ENCODE data around the gene ABTB2. TPM values are rescaled to one million over a fixed set of nuclear protein-coding genes. Genes with fewer than 3 reads are reported as not detected.

ABTB2 gene
- total RNA-seq, 6 donors from 2014 or later, result 1.4 to 6.8 (median 4.7) TPM

DNA sequence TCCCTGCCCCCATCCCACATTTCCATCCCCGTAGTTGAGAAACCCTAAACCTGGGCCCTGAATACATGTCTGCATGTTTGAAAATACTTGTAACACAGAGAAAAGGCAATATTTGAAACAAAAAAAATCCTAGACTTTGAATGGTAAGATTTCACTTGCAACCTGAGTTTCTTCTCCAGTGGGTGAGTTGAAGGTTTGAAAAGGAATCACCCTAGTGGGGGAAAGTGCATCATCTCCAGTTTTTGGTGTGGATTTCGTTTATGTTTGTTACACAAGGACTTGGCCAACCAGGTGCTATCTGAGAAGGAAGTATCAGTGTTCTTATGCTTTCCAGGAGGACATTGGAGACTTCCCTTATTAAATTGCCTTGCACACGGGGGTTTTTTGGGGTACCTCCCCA is 90.4 kb downstream of the ABTB2 start:
- no peak for DNase-seq
- no peaks in the 10 kb centered on the region for H3K9me3 ChIP-seq
- H3K4me1 ChIP-seq, result peaks cover 0 to 15% (median 1%) of the 10 kb centered on the region in 4 donors
- H3K36me3 ChIP-seq, result no peaks in the 10 kb centered on the region
- H3K27me3 ChIP-seq, result no peaks in the 10 kb centered on the region
- H3K4me3 ChIP-seq, result no peak overlapping the region
- ATAC-seq (ENCODE audit: low FRiP score in 2 of 2), result no peak
- WGBS, 2 donors, result 37 to 38% methylated on average over 3 of the region's 3 CpGs
- TF ChIP-seq POLR2AphosphoS5 (IDR thresholded peaks at IDR 0.05), result no peak
- TF ChIP-seq, protein P1, sequence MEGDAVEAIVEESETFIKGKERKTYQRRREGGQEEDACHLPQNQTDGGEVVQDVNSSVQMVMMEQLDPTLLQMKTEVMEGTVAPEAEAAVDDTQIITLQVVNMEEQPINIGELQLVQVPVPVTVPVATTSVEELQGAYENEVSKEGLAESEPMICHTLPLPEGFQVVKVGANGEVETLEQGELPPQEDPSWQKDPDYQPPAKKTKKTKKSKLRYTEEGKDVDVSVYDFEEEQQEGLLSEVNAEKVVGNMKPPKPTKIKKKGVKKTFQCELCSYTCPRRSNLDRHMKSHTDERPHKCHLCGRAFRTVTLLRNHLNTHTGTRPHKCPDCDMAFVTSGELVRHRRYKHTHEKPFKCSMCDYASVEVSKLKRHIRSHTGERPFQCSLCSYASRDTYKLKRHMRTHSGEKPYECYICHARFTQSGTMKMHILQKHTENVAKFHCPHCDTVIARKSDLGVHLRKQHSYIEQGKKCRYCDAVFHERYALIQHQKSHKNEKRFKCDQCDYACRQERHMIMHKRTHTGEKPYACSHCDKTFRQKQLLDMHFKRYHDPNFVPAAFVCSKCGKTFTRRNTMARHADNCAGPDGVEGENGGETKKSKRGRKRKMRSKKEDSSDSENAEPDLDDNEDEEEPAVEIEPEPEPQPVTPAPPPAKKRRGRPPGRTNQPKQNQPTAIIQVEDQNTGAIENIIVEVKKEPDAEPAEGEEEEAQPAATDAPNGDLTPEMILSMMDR (IDR thresholded peaks at IDR 0.05), result no peak
- TF ChIP-seq POLR2A (IDR thresholded peaks at IDR 0.05), result no peak
- no peak for TF ChIP-seq EP300 (IDR thresholded peaks at IDR 0.05)
- H3K27ac ChIP-seq, result no peak overlapping the region

DNA sequence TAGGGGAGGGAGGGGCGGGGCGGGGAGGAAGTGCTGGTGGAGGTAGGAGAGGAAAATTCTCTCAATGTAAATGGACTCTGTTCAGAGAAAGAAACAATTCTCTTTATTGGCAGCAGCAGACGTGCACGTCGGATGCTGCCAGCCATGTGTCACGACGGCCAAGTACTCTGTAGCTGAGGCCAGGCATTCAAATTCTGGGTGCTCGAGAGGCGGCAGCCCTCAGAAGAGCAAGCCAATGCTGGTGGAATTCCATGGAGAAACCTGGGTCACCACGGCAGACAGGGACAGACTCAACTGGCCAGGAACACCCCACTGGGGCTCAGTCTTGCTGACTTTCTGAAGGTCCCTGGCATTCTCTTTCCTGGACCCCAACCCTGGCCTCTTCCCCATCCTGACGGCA is 90.8 kb downstream of the ABTB2 start:
- 37 to 44% methylated on average over 9 to 11 of the region's 11 CpGs for WGBS, 2 donors
- no peaks in the 10 kb centered on the region for H3K27me3 ChIP-seq
- H3K36me3 ChIP-seq, result no peaks in the 10 kb centered on the region
- H3K27ac ChIP-seq, result no peak overlapping the region
- H3K4me3 ChIP-seq, result no peak overlapping the region
- peaks cover 0 to 15% (median 1%) of the 10 kb centered on the region in 4 donors for H3K4me1 ChIP-seq
- H3K9me3 ChIP-seq, result no peaks in the 10 kb centered on the region
- peak in 1 of 2 donors; percentile 35 for ATAC-seq (ENCODE audit: low FRiP score in 2 of 2)
- no peak for DNase-seq
- no peak for TF ChIP-seq POLR2AphosphoS5 (IDR thresholded peaks at IDR 0.05)
- TF ChIP-seq, protein P1 (IDR thresholded peaks at IDR 0.05), result no peak
- TF ChIP-seq POLR2A (IDR thresholded peaks at IDR 0.05), result no peak
- TF ChIP-seq EP300 (IDR thresholded peaks at IDR 0.05), result no peak

DNA sequence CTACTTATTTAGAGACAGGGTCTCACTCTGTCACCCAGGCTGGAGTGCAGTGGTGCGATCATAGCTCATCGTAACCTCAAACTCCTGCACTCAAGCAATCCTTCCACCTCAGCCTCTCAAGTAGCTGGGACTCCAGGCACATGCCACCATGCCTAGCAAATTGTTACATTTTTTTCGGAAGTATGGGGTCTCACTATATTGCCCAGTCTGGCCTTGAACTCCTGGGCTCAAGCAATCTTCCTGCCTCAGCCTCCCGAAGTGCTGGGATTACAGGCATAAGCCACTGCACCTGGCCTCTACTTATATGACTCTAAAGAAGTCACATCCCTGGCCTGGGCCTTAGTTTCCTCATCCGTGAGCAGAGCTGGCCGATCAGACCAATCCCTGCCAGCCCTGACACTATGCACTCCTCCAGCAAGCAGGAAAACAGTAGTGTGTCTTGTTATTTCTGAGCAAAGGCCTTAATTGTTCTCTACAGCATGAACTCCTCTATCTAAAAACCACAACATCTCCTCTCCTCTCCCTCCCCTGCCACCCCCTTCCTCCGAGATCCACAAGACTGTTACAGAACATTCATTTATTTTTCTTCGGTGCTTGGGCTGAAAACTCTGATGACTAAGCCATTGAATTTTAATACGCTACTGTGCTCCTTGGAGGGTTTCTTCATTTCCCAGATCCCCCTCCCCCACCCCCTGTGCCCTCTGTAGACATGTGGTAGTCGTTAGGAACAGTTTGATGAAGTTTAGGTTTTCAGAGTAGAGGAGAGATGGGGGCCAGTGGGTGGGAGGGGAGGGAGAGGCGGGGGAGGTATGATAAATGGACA is 91.5 kb downstream of the ABTB2 start:
- H3K27ac ChIP-seq, result peak overlapping the region in 1 of 4 donors; percentile 2
- DNase-seq, result no peak

DNA sequence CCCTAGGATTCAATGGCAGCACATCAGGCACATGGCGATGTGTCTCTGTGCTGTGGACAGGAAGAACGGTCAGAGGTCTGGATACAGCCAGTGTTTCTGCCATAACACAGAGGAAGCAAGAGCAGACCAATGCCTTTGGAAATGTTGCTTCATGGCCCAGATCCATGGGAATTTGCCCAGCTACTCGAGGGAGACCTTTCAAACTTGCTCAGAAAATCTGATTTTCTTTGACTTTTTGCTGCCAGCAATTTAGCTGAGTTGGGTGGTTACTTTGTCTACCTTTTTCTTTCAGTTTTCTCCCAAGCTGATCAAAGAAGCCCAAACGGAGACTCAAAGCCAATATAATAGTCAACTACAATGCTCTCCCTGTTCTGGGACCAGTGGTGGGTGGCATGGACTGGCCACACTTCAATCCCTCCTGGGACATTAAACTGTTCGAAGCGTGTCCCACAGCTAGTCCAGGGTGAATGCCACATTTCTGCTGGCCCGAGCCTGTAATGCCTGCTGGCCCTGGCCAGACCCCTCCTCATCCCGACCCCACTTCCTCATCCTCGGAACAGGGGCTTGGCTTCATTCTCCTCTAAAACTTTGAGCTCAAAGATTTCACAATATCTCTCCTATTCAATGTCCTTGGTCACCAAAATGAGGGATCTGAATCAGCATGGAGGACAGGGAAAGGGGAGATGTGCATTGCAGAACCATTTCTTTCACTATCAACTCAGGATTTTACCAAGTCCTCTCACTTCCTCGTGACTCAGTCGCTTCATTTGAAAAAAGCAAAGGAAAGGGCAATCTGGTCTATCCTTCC is 93.3 kb downstream of the ABTB2 start:
- Histone ChIP-seq H3K27me3 (no peaks in the 10 kb centered on the region), H3K4me3 (no peak overlapping the region), H3K9me3 (no peaks in the 10 kb centered on the region), H3K27ac (no peak overlapping the region), H3K36me3 (no peaks in the 10 kb centered on the region), H3K4me1 (peaks cover 0 to 15% (median 1%) of the 10 kb centered on the region in 4 donors)
- TF ChIP-seq POLR2A (IDR thresholded peaks at IDR 0.05) (no peak), POLR2AphosphoS5 (IDR thresholded peaks at IDR 0.05) (no peak), EP300 (IDR thresholded peaks at IDR 0.05) (no peak)
- TF ChIP-seq, protein P1 (IDR thresholded peaks at IDR 0.05), result no peak
- WGBS, 2 donors, result 77 to 86% methylated on average over 11 of the region's 11 CpGs
- ATAC-seq (ENCODE audit: low FRiP score in 2 of 2) (no peak), DNase-seq (no peak)

More for the DNA sequence above, 91.5 kb downstream of the ABTB2 start:
- H3K27me3 ChIP-seq, result no peaks in the 10 kb centered on the region
- no peaks in the 10 kb centered on the region for H3K36me3 ChIP-seq
- no peak overlapping the region for H3K4me3 ChIP-seq
- ATAC-seq (ENCODE audit: low FRiP score in 2 of 2), result peak in 1 of 2 donors; percentile 73
- H3K4me1 ChIP-seq, result peaks cover 0 to 15% (median 1%) of the 10 kb centered on the region in 4 donors
- TF ChIP-seq, protein P1 (IDR thresholded peaks at IDR 0.05), result no peak
- TF ChIP-seq POLR2AphosphoS5 (IDR thresholded peaks at IDR 0.05) (no peak), POLR2A (IDR thresholded peaks at IDR 0.05) (no peak), EP300 (IDR thresholded peaks at IDR 0.05) (no peak)
- H3K9me3 ChIP-seq, result no peaks in the 10 kb centered on the region
- 57 to 61% methylated on average over 11 of the region's 11 CpGs for WGBS, 2 donors

Measured in upper lobe of left lung (tissue), 6 donors.